Renal cortical epithelial cell (primary cell): ENCODE data around the gene CDCA4. TPM values are rescaled to one million over a fixed set of nuclear protein-coding genes. Genes with fewer than 3 reads are reported as not detected.

Source experiments
- DNase-seq: peaks from one replicate; pipeline ENCODE4 v3.0.0-alpha.2; 2011; ENCODE audit warnings: low read depth
- total RNA-seq: library from RNA; depleted of rRNA; stranded (reverse); fragments of >200 nt; gene quantifications from 2 replicates; pipeline ENCODE4 v1.2.3, GENCODE V29; 2014

Gene CDCA4
- total RNA-seq, 1 donor from 2014 or later, result 8.8 TPM

- DNase-seq, result no peak
Observed at GRCh38 chr14:105013150-105013785, 7.6 kb downstream of the CDCA4 start.

DNA sequence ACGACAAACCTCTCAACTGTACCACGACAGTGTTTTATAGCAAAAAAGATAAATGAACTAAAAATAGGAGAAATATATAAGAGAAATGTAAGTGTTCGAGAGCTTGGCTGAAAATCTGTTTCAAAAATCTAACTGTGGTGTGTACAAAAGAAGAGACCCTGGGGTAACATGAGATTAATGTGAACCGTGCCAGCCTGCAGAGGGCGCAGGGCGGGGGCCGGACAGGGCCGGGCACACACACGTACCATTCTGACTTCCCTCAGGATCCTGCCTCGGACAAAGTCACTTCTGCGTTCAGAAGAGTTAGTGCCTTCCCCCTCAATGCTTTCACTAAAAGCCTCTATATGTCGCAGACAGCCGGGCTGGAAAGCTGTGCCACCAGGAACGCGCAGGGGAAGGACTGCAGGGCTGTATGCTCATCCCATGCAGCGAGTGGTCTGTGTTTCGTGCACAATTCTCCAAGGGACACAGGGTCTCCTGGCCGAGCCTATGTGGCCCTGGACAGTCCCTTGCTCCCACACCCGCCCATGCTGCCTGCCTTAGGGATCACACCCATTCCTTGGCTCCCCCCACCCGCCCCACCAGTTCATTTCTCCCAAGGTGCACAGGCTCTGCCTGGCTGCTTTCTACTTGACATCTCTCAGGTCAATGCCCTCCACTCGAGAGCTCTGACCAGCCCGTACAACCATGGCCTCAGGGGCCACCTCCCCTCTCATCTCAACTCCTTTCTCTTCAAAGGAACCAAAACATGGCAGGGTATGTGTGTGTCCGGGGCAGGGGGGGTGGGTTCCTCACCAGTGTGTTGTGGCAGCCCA lies 8.5 kb downstream of the CDCA4 start:
- no peak for DNase-seq

- no peak for DNase-seq
Observed at GRCh38 chr14:105011312-105011990, 9.4 kb downstream of the CDCA4 start.

GRCh38 chr14:105010891-105011291 lies 10.0 kb downstream of the CDCA4 start:
- DNase-seq, result no peak

- no peak for DNase-seq
Observed at GRCh38 chr14:105010106-105010505, 10.8 kb downstream of the CDCA4 start.

DNA sequence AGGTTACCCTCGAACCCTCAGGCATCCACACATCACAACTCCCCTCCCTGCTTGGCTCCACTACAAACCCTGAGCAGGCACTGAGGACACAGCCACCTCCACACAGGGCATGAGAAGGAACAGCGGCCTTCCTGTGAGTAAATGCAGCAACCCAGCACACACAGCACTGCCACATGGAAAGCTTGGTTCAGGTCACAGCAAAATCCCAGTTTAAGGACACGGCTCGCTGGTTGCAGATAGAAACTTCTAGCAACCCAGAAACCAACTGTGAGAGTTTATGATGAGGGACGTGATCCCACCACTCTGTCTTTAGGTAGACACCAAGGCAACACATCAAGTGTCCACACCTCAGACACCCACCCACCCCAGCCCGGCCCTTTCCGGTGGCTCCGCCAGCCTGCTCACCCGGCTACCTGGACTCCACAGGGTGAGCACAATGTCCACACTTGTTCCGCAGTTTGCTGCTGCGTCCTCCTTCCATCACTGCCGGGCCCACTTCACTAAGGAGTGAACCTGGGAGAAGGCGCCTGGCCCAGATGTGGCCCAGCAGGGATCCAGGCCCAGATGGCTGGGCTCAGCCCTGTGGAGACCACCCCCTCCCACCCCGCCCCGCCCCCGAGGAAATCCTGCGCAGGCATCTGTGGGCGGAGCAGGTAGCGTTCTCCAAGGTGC lies 13.2 kb downstream of the CDCA4 start:
- DNase-seq, result no peak

- DNase-seq, result no peak
Observed at GRCh38 chr14:105006831-105007592, 13.9 kb downstream of the CDCA4 start.

DNA sequence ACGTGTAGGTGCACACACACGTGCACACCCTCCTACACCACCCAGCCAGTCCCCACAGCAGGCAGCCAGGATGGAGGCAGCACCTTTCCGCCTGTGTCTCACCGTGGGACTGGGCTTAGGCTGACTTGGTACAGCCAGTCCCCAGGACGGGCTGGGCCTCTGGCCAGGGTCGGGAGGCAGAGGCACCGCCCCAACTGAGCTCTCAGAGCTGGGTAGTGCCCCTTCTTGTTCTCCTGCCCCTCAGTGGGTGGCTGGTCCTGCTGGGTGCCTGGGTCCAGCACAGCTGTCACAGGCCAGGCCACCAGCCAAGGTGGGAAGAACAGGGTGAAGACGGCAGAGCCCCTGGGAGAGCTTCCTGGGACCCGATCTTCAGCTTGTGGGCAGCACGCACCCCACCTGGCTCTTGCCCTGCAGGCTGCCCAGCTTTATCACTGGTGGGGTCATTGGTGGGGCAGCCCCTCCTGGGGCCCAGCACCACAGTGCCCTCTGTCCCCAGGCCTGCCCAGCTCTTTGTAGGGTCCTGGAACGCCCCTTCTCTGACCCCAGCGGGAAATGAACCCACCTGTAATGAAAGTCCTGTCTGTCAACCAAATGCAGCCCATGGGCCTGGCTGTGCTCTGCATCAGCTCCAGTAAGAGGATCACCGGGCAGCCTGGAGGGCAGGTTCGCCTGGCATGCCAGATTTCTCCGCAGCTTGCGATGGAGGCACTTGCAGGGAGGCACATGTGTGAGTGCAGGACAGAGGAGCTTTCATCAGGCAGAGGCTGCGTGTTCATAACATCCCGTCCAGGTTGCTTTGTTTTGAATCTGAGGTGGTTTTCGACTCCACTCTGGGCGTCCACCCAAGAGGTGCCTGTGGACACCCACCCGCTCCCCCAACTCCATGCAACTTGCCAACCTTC lies 14.7 kb downstream of the CDCA4 start:
- DNase-seq, result no peak

DNA sequence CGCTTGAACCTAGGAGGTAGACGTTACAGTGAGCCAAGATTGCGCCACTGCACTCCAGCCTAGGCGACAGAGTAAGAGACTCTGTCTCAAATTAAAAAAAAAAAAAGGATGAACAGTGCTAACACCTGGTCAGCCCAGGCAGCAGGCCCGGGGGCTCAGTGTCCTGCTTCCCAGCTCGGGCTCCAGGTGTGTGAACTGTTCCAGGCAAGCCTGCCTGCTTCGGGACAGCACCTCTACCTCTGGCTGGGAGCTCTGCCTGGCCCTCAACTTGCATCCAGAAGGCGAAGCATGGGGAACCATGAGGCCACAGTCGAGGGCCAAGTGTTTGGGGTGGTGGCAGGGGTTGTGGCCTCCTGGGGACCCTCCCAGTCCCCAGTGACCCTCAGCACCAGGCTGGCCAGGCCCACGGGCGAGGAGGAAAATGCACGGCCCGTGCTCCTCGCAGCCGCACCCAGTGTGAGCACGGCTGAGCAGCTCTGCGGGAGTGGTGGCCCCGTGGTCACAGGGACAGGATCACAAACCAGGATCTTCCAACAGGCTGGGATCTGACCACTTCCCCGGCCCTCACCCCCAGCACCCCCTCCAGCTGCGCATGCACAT lies 15.5 kb downstream of the CDCA4 start:
- no peak for DNase-seq

- DNase-seq, result no peak
Observed at GRCh38 chr14:104999361-104999760, 21.5 kb downstream of the CDCA4 start.

GRCh38 chr14:104998801-104999200 lies 22.1 kb downstream of the CDCA4 start:
- no peak for DNase-seq

- DNase-seq, result no peak
Observed at GRCh38 chr14:104996483-104996882, 24.4 kb downstream of the CDCA4 start.

DNA sequence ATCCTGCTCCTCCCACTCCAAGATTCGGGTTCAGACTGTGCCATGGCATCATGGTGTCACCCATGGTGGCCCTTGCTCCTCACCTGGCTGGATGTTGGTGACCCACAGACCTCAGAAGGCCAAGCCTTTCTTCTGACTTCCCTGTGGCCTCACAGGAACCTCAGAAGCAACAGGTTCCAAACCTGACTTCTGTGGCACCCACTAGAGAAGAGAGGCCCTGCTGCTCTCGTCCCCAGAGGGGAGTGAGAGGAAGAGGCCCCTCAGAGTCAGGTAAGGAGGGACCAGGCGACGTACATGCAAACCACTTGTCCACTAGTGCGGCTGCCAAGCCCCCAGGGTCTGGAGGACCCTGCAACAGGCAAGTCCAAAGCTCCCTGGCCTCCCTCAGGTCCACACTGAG lies 24.9 kb downstream of the CDCA4 start:
- no peak for DNase-seq

- no peak for DNase-seq
Observed at GRCh38 chr14:104994978-104995377, 25.9 kb downstream of the CDCA4 start.

GRCh38 chr14:104993808-104994591 lies 26.9 kb downstream of the CDCA4 start:
- DNase-seq, result no peak

DNA sequence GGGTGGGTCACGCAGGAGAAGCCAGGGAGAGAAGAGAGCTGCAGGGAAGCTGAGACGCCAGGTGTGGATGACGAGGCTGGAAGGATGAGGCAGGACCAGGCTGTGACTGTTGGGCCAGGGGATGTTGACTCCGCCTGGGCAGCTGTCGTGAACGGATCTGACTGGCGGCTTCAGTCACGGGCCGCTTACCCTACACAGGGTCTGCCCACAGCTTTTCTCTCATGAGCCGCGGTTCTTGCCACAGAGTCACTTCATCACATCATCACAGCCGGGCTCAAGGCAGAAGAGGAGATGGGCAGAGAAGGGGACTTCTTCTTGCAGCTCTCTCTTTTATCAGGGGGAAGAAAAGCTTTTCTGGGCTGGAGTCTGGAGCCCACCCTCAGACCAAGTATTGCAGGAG lies 27.6 kb downstream of the CDCA4 start:
- DNase-seq, result no peak

DNA sequence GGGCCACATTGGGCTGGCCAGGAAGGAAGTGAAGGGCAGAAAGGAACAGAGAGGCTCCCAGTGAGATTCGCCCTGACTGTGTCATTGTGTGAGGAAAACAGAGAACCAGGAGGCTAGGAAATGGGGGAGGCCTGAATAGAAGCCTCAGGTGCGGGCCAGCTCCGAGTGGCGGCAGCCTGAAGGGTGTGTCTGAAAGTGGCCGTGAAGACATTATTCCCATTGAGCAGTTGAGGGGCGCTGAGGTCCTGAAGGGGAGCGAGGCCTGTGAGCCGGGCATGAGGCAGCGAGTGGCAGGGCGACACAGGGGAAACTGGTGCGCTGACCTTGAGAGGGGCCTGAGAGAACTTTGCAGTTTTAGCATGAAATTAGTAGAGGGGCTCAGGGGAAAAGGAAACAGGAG lies 28.4 kb downstream of the CDCA4 start:
- no peak for DNase-seq

DNA sequence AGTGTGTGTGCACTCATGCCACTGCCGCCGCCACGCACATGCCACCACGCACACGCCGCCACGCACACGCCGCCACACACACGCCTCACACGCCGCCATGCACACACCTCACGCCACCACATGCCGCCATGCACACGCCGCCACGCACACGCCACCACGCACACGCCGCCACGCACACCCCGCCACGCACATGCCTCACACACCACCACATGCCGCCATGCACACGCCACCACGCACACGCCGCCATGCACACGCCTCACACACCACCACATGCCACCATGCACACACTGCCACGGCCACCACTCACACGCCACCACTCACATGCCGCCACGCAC lies 29.0 kb downstream of the CDCA4 start:
- no peak for DNase-seq

GRCh38 chr14:104989951-104990303 lies 31.0 kb downstream of the CDCA4 start:
- DNase-seq, result no peak
